GM21447 (cell line): ENCODE measurements around the gene PRIM1.
"Not testable (repeated sequence)": the region's sequence is repeated elsewhere in the genome, so short reads cannot be mapped to it uniquely, and the experiment has no call there.

ENCODE experiments used
- ATAC-seq: cut with Tn5 transposase; IDR thresholded peaks from one replicate; pipeline ENCODE4 v1.9.1; 2021; ENCODE audit not compliant: unreplicated experiment

PRIM1 gene

DNA sequence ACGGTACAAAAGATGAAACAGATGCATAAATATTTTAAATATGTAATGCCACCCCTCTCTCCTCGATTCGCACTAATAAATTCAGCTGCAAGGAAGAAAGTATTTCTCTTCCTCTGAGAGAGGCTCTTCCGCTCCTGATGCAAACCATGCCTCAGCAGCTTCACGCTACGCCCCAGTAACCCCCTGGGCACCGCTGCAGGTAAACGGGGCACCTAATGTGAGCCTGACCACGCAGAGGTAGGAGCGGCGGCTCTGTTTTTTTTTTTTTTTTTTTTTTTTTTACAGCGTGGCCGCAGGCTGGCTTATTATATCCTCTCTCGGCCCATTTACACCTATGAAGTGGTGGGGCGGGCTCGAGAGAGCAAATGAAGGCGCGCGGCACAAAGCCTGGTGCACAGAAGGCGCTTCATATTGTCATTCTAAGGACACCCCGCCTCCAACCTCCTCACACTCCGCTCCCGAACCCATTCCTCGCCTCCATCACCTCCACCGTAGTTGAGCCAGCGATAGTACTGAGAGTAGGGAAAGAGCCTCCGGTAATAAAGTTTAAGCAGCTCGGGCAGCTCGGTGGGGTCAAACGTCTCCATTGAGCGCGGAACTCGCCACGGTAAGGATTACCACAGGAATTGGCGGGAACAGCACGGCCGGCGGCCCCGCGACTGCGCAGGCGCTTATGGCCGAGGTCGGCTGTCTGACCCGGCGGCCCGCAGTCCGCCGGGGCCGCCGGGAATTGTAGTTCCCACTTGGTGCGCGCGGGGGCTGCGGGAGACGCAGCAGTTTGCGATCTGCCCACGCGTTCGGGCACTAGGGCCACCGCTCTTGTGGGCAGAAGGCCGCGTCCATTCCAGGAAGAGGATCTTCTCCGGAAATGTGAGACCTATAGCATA is at the start of gene PRIM1:
Gene PRIM1, minus strand, starts transcription at position 612 of the 887 bp plus-strand sequence. Its CDS starts 25 bp downstream, at position 587.
- peak; percentile 76 for ATAC-seq

DNA sequence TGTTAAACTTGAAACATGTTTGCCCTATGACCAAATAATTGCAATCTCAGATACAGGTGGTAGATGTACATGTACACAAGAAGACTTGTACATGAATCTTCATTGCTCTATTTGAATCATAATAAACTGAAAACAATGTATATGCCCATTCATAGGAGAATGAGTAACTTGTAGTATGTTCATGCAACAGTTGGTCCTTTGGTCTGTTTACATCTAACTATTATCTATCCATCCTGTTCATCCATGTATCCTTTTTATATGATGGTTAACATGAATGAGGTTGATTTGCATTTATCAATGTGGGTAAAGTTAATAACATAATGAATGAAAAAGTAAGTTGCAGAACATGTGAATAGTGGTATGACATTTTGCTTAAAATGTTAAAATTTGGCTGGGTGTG is 48.1 kb upstream of the PRIM1 start:
- ATAC-seq: no peak

DNA sequence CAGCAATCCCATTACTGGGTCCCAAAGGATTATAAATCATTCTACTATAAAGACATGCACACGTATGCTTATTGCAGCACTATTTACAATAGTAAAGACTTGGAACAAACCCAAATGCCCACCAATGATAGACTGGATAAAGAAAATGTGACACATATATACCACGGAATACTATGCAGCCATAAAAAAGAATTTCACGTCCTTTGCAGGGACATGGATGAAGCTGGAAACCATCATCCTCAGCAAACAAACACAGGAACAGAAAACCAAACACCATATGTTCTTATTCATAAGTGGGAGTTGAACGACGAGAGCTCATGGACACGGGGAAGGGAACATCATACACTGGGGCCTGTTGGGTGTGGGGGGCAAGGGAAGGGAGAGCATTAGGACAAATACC is 47.2 kb upstream of the PRIM1 start:
- not testable (repeated sequence) for ATAC-seq

DNA sequence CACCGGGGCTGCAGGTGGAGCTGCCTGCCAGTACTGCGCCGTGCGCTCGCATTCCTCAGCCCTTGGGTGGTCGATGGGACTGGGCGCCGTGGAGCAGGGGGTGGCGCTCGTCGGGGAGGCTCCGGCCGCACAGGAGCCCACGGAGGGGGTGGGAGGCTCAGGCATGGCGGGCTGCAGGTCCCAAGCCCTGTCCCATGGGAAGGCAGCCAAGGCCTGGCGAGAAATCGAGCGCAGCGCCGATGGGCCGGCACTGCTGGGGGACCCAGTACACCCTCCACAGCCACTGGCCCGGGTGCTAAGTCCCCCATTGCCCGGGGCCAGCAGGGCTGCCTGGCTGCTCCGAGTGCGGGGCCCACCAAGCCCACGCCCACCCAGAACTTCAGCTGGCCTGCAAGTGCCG is 43.7 kb upstream of the PRIM1 start:
- ATAC-seq: not testable (repeated sequence)

DNA sequence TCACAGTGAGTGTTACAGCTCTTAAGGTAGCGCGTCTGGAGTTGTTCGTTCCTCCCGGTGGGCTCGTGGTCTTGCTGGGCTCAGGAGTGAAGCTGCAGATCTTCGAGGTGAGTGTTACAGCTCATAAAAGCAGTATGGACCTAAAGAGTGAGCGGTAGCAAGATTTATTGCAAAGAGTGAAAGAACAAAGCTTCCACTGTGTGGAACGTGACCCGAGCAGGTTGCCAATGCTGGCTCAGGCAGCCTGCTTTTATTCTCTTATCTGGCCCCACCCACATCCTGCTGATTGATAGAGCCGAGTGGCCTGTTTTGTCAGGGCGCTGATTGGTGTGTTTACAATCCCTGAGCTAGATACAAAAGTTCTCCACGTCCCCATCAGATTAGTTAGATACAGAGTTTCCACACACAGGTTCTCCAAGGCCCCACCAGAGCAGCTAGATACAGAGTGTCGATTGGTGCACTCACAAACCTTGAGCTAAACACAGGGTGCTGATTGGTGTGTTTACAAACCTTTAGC is 43.0 kb upstream of the PRIM1 start:
- not testable (repeated sequence) for ATAC-seq

DNA sequence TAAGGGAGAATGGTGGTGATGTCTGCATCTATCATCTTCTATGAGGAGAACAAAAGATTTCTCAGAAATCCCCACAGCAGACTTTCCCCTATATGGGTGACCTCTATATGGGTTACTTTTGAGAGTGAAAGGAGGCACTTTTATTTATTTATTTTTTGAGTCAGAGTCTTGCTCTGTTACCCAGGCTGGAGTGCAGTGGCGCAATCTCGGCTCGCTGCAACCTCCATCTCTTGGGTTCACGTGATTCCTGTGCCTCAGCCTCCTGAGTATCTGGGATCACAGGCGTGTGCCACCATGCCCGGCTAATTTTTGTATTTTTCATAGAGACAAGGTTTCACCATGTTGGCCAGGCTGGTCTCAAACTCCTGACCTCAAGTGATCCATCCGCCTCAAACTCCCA is 41.0 kb upstream of the PRIM1 start:
- ATAC-seq: not testable (repeated sequence)

DNA sequence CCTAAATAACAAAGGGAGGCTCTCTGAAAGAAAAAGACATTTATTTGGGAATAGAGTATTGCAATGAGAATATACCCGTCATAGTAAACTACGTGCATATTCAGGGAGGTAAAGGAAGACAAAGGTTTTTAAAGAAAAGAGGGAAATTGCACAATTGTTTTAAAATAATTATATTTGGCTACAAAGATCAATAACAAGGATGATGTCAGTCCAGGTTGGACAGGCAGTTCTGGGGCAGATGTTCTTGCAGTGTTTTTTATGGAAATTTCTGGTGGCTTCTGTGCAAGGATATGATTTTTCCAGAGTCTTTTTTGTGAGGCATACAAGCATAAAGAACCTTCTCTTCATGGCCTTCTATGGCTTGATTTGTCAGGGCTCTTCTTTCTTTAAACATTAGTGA is 40.6 kb upstream of the PRIM1 start:
- ATAC-seq: no peak

DNA sequence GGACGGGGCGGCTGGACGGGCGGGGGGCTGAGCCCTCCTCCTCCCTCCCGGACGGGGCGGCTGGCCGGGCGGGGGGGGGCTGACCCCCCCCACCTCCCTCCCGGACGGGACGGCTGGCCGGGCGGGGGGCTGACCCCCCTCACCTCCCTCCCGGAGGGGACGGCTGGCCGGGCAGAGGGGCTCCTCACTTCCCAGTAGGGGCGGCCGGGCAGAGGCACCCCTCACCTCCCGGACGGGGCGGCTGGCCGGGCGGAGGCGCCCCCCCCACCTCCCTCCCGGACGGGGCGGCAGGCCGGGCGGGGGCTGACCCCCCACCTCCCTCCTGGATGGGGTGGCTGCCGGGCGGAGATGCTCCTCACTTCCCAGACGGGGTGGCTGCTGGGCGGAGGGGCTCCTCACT is 37.3 kb upstream of the PRIM1 start:
- ATAC-seq: not testable (repeated sequence)

DNA sequence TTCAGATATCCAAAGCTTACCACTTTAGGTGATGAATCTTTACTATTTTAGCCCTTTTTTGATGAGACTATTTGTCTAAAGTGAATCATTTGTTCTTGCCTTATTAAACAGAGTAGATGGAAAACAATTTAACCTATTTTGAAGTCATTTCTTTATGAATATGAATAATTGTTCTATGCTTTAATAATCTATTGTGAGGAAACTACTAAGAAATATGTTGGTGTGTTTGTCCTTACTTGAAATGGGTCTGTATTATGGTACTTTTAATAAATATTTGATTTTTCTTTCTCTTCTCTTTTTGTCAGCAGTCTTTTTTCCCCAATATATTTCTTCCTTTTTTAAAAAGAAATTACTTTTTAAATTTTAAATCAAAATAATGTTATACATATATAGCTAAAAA is 35.4 kb upstream of the PRIM1 start:
- no peak for ATAC-seq

DNA sequence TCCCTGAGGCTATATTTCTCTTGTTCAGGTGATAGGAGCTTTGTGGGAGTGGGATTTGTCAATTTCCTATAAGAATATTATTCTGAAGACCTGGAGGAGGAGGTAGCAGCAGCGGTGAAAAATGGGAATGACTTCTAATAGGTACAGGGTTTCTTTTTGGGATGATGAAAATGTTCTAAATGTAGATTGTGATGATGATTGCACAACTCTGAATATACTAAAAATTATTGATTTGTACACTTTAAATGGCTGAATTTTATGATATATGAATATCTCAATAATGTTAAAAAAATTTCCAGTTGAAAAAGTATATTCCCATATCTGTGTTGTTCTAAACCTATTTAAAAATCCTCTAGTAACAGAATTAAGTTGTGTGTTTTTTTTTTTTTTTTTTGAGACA is 33.8 kb upstream of the PRIM1 start:
- ATAC-seq: no peak

DNA sequence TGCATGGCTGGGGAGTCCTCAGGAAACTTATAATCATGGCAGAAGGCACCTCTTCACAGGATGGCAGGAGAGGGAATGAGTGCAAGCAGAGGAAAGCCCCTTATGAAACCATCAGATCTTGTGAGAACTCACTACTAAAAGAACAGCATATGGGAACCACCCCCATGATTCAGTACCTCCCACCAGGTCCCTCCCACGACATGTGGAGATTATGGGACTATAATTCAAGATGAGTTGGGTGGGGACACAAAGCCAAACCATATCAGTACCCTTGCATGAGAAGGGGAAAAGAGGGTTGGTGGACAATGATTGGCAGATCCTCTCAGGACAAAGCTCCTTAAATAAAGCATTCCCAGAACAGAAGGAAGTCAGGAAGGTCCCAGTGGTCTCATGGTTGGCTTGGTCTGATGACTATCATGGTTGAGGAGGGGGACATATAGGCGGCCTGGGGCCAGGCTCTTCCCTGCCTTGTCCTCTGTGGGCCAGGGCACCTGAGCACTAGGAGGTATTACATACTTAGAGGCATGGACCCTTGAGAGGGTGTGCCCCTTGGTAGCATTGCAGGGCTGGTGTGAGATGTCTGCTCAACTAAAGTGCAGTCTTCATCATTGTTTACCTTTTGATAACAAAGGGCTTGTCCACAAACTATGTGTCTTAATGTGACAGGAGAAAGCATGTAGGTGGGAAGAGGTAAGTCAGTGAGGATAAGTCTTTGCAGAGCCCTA is 33.2 kb upstream of the PRIM1 start:
- no peak for ATAC-seq

DNA sequence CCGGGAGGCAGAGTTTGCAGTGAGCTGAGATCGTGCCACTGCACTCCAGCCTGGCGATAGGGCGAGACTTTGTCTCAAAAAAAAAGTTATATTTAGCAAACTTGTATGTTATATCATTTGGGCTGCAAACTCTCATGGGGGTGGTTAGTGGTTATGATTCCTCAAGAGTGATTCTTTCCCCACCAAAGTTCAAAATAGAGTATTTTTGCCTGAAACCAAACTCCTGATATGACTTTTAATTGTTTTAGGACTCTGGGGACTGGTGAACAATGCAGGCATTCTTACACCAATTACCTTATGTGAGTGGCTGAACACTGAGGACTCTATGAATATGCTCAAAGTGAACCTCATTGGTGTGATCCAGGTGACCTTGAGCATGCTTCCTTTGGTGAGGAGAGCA is 29.6 kb upstream of the PRIM1 start:
- ATAC-seq: no peak

DNA sequence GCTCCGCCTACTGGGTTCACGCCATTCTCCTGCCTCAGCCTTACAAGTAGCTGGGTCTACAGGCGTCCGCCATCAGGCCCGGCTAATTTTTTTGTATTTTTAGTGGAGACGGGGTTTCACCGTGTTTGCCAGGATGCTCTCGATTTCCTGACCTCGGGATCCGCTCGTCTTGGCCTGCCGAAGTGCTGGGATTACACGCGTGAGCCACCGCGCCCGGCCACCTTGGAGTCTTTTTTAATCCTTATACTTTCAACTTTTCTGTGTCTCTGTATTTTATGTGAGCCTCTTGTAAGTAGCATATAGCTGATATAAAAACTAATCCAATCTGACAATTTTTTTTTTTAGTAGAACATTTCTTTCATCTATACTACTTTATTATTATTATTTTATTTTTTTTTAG is 26.6 kb upstream of the PRIM1 start:
- ATAC-seq: no peak

DNA sequence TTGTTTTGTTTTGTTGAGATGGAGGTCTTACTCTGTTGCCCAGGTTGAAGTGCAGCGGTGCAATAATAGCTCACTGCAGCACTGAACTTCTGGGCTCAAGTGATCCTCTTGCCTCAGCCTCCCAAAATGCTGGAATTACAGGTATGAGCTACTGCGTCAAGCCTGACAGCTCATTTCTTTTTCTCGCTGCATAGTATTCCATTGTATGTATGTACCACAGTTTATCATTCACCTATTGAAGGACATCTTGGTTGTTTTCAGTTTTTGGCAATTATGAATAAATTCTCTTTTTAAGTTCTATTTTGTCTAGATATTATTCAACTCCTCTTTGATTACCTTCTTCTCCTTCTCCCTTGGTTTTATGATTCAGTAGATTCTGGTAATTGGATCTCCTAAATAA is 24.5 kb upstream of the PRIM1 start:
- no peak for ATAC-seq

DNA sequence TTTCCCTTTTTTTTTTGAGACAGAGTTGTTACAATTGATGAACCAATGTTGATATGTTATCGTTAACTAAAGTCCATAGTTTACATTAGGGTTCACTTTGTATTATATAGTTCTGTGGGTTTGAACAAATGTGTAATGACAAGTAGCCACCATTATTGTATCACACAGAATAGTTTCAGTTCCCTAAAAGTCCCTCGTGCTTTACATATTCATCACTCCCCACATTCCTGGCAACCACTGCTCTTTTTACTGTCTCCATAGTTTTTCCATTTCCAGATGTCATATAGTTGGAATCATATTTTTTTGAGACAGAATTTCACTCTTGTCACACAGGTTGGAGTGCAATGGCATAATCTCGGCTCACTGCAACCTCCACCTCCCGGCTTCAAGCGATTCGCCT is 23.5 kb upstream of the PRIM1 start:
- no peak for ATAC-seq

DNA sequence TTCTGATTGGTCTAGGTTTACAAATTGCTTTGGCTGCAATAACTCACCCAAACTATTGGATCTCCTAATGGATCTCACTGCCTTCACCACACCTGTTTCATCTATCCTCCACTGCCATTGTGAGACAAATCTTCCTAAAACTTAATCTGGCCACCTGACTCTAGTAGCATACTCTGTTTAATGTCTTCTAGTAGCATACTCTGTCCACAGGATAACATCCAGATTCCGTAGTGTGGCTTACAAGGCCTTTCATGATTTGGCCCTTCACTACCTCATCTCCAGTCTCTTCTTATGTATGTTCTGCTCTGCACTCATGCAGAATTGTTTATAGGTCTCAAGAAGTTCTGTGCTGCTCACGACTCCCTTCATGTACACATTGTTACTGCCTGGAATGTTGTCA is 21.0 kb upstream of the PRIM1 start:
- no peak for ATAC-seq

DNA sequence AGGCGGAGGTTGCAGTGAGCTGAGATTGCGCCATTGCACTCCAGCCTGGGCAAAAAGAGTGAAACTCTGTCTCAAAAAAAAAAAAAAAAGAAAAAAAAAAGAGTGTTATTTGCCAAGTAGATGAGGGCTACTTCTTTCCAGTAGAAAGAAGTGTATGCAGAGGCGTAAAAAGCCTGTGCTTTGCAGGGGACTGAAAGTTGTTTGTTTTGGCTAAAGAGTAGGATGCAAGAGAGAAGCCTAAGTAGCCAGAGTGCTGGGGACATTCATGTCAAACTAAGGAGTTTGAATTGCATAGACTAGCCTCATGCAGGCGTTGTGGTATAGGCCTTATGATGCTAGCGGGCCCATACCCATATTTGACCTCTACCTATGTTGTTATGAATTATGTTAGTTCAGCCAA is 20.5 kb upstream of the PRIM1 start:
- ATAC-seq: no peak

DNA sequence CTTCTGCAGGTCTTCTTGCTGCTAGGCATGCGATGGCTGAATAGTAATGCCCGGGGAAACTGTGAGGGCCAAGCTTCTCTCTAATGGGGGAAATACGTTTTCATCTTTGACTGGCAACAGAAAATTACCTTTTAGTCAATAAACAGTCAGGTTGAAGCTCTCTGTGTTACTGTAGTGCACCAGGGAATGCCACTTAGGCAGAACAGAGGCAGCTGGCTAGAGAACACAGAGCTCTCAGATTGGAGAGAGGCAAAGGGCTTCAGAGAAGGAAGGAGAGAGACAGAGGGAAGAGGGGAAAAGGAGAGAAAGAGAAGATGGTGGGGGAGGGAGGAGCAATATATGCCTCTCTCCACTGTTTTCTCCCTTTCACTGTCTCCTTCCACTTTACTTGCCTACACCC is 17.7 kb upstream of the PRIM1 start:
- no peak for ATAC-seq

DNA sequence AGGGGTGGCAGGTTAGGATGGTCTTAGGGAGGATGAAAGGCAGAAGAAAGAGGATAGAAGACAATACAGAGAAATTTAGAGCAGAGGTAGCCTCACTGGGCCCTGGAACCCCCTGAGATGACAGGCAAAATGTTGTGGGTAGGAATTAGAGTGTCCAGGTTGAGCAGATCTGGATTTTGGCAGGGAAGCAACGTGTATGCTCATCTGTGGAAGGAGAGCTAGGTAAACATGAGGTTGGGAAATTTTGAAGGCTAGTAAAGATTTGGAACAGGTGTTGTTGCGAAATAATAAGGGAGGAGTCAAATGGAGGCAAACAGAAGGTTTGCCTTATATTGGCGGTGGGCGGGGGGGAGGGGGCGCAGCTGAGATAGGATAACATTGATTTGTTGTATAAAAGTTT is 16.3 kb upstream of the PRIM1 start:
- no peak for ATAC-seq

DNA sequence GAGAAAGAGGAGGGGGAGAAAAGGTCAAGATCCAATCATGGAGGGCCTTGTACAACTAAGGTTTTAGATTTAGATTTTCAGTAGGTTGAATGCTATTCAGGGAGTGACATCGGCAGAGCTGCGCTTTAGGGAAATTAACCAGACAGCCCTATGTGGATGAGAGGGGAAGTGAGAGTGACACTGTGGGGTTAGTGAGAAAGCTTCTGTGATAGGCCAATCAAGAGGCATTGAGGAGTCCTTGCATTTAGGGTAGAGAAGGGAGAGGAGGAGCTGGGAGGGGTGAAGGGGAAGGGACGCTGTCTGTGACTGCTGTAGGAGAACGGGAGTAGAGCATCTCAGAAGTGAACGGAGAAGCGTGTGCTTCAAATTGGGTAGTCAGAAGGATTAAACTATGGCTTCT is 14.4 kb upstream of the PRIM1 start:
- ATAC-seq: peak; percentile 100

DNA sequence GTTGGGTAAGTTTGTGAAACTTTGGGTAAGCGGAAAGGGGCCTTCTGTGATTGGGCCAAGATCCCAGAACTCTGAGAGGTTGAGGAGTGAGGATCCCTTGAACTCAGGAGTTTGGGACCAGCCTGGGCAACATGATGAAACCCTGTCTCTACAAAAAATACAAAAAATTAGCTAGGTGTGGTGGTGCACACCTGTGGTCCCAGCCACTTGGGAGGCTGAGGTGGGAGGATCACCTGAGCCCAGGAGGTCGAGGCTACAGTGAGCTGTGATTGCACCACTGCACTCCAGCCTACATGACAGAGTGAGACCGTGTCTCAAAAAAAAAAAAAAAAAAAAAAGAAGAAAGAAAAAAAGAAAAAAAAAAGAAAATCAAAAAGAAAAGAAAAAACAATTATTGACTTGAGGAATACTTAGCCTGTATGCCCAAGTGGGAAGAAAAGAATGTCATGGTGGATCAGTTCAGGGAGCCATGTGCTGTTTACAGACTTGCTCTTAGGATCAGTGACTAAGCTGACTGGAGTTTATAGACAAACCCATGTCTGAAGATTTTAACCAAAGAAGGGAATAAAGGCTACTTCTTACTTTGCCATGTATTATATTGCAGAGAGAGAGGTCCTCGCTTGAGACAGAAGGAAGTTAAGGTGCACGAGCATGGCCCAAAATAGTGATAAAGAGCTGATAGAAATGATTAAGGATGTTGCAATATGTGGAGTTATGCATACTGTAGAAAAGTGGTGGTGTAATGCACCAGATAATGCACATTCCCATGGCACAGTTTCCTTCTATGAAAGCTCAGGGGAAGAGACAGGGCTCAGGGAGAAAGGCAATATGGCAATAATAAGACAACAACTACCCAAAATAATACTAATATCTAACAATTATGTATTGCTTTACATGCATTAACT is 11.9 kb upstream of the PRIM1 start:
- ATAC-seq: no peak
